GM12878 (cell line): ENCODE results near the gene ENTREP1. TPM values are rescaled to one million over a fixed set of nuclear protein-coding genes. Genes with fewer than 3 reads are reported as not detected.

Experiments
- ATF2 ChIP-seq: IDR thresholded peaks from 2 replicates; pipeline ENCODE4 v1.6.1; 2012; ENCODE audit warnings: low read length, inconsistent platforms
- BRCA1 ChIP-seq: IDR thresholded peaks from 2 replicates; pipeline ENCODE4 v1.6.1; 2011; ENCODE audit warnings: low read depth, low read length, improper control_type of control experiment
- CBX5 ChIP-seq: sonication (generic); IDR thresholded peaks from 2 replicates; pipeline ENCODE4 v1.6.1; 2016; ENCODE audit warnings: low read depth, moderate library complexity, mild to moderate bottlenecking, inconsistent platforms
- CHD4 ChIP-seq: fragments of 200-600 bp; sonication (generic); IDR thresholded peaks from 2 replicates; pipeline ENCODE4 v1.6.1; 2016; ENCODE audit warnings: mild to moderate bottlenecking
- ELK1 ChIP-seq: IDR thresholded peaks from 2 replicates; pipeline ENCODE4 v1.6.1; 2012; ENCODE audit warnings: low read depth, low read length, improper control_type of control experiment
- EP300 ChIP-seq, 2 experiments: fragments of 150-350 bp in 1 of 2; IDR thresholded peaks; 2 replicates each; pipeline ENCODE4 v1.6.1; 2011 to 2012; ENCODE audit warnings: low read depth in 2 of 2, low read length in 2 of 2, borderline replicate concordance in 1 of 2, improper control_type of control experiment in 1 of 2, inconsistent platforms in 1 of 2; ENCODE audit not compliant: control insufficient read depth in 1 of 2
- ESRRA ChIP-seq: IDR thresholded peaks from 2 replicates; pipeline ENCODE4 v1.6.1; 2012; ENCODE audit warnings: mild to moderate bottlenecking, low read length, improper control_type of control experiment
- HSF1 ChIP-seq: fragments of 150-350 bp; IDR thresholded peaks from 2 replicates; pipeline ENCODE4 v1.6.1; 2014; ENCODE audit warnings: mild to moderate bottlenecking, low read depth, low read length
- IKZF2 ChIP-seq, 2 experiments: fragments of 450-650 bp; IDR thresholded peaks; 2 replicates each; pipeline ENCODE4 v1.6.1; 2017; ENCODE audit warnings: mild to moderate bottlenecking in 2 of 2, moderate library complexity in 2 of 2
- IRF4 ChIP-seq: IDR thresholded peaks from 2 replicates; pipeline ENCODE4 v1.6.1; 2011; ENCODE audit warnings: low read depth, low read length
- JUNB ChIP-seq: IDR thresholded peaks from 2 replicates; pipeline ENCODE4 v1.6.1; 2016; ENCODE audit warnings: antibody characterized with exemption, mild to moderate bottlenecking
- MLLT1 ChIP-seq: fragments of 450-650 bp; IDR thresholded peaks from 2 replicates; pipeline ENCODE4 v1.6.1; 2016; ENCODE audit warnings: mild to moderate bottlenecking
- MTA2 ChIP-seq: fragments of 450-650 bp; IDR thresholded peaks from 2 replicates; pipeline ENCODE4 v1.6.1; 2016; ENCODE audit warnings: low read depth, mild to moderate bottlenecking, moderate library complexity
- PBX3 ChIP-seq: IDR thresholded peaks from 2 replicates; pipeline ENCODE4 v1.6.1; 2011; ENCODE audit warnings: mild to moderate bottlenecking, low read depth, low read length, moderate library complexity; ENCODE audit not compliant: insufficient replicate concordance
- RUNX3 ChIP-seq: IDR thresholded peaks from 2 replicates; pipeline ENCODE4 v1.6.1; 2012; ENCODE audit warnings: low read length, inconsistent platforms
- SIX5 ChIP-seq: IDR thresholded peaks from 2 replicates; pipeline ENCODE4 v1.6.1; 2011; ENCODE audit warnings: mild to moderate bottlenecking, low read depth, low read length, moderate library complexity; ENCODE audit not compliant: severe bottlenecking
- SP1 ChIP-seq: IDR thresholded peaks from one replicate; pipeline ENCODE4 v1.6.1; 2011; ENCODE audit warnings: low read depth, low read length
- STAT1 ChIP-seq: fragments of 450-650 bp; conservative IDR thresholded peaks from 2 replicates; pipeline ENCODE4 v1.6.1; 2014; ENCODE audit warnings: antibody characterized with exemption, mild to moderate bottlenecking
- TCF12 ChIP-seq: IDR thresholded peaks from 2 replicates; pipeline ENCODE4 v1.6.1; 2011; ENCODE audit warnings: low read depth, mild to moderate bottlenecking, low read length
- TCF7 ChIP-seq: IDR thresholded peaks from 2 replicates; pipeline ENCODE4 v1.6.1; 2014; ENCODE audit warnings: antibody characterized with exemption, borderline replicate concordance
- YY1 ChIP-seq: IDR thresholded peaks from 2 replicates; pipeline ENCODE4 v1.6.1; 2011; ENCODE audit warnings: low read depth, mild to moderate bottlenecking, low read length
- ZNF622 ChIP-seq: fragments of 450-650 bp; IDR thresholded peaks from 2 replicates; pipeline ENCODE4 v1.6.1; 2017; ENCODE audit warnings: mild to moderate bottlenecking, inconsistent platforms
- polyA plus RNA-seq, 11 experiments: library from polyadenylated mRNA; depleted of rRNA in 4 of 11; unstranded in 6 of 11; stranded (reverse) in 5 of 11; fragments of >200 nt; fragmentation: Nextera tagmentation in 4 of 11; fragmentation: Illumina TruSeq in 1 of 11; extraction: Ambion mirVana in 4 of 11; extraction: Trizol in 1 of 11; gene quantifications; 1 replicate in 1 of 11; 2 replicates in 10 of 11; pipeline versions ENCODE4 v1.2.1 to v1.2.3, GENCODE V29; 2011 to 2016; ENCODE audit warnings: inconsistent platforms in 2 of 11, missing spikeins in 2 of 11, low read depth in 1 of 11
- total RNA-seq, 4 experiments: library from RNA; depleted of rRNA in 3 of 4; stranded (reverse); fragments of >200 nt in 3 of 4; fragmentation: Illumina TruSeq in 1 of 4; extraction: Trizol in 1 of 4; gene quantifications; 2 replicates each; pipeline versions ENCODE4 v1.2.1 to v1.2.3, GENCODE V29; 2013 to 2021

ENTREP1 gene
- total and polyA plus RNA-seq, 10 of the 15 experiments (the other 5 are each of a cell fraction or from before 2014, with no cell fraction given), result not detected

GRCh38 chr9:69279084-69279731 lies 45.8 kb upstream of the ENTREP1 start (continued):
- TF ChIP-seq EP300 (IDR thresholded peaks at IDR 0.05; ENCODE audit: borderline replicate concordance in 1 of 2, control insufficient read depth in 1 of 2, low read depth in 2 of 2, low read length in 2 of 2) (no peak), JUNB (peak; percentile 46; the same call in 1 of the 2 replicates), ZNF622 (no peak), STAT1 (no peak), ESRRA (no peak), TCF12 (no peak), CBX5 (0 out of 2 replicates have a peak, but pooled peaks have one; percentile 69), ATF2 (peak; percentile 52), RUNX3 (peak; percentile 66), HSF1 (no peak), YY1 (0 out of 2 replicates have a peak, but pooled peaks have one; percentile 25), SIX5 (no peak), TCF7 (no peak), MLLT1 (no peak), MTA2 (0 out of 2 replicates have a peak, but pooled peaks have one; percentile 36), IRF4 (peak; percentile 45; the same call in 1 of the 2 replicates), ELK1 (no peak), PBX3 (no peak), BRCA1 (no peak), IKZF2 (IDR thresholded peaks at IDR 0.05) (peak; percentile 25 to 53; a peak in 2 of 4 replicates), CHD4 (no peak), SP1 (no peak)
- TF ChIP-seq, all 136 proteins: peak for 13
